Stimulated activated CD8-positive, alpha-beta memory T cell treated with anti-CD3 and anti-CD28 coated beads, Interleukin-7, amount 100 ng/mL, for 1 hour (primary cell): Measurements from ENCODE around the gene FANCI.
A peak's percentile ranks its signal among the peaks of the same experiment; 100 is the strongest.

ENCODE experiments used
- DNase-seq, 2 donors: peaks; one replicate each; pipeline ENCODE4 v3.0.0-alpha.2; 2020; ENCODE audit warnings: low read depth in 2 of 2

FANCI gene

GRCh38 chr15:89361451-89362202, 117.8 kb downstream of the FANCI start:
- peak in 1 of 2 donors; percentile 41 for DNase-seq

GRCh38 chr15:89362203-89363101, 118.7 kb downstream of the FANCI start:
- DNase-seq = no peak

- no peak for DNase-seq
These were observed 119.4 kb downstream of the FANCI start for GRCh38 chr15:89363133-89363532.

GRCh38 chr15:89363770-89364169, 120.0 kb downstream of the FANCI start:
- no peak for DNase-seq

- no peak for DNase-seq
These were observed 120.6 kb downstream of the FANCI start for GRCh38 chr15:89364341-89364740.

GRCh38 chr15:89364741-89365450, 121.1 kb downstream of the FANCI start:
- DNase-seq = no peak

- DNase-seq = no peak
These were observed 121.8 kb downstream of the FANCI start for GRCh38 chr15:89365462-89366065.
